Measurements from ENCODE around the gene SEPTIN3. TPM values are rescaled to one million over a fixed set of nuclear protein-coding genes. Genes with fewer than 3 reads are reported as not detected.

The SEPTIN3 gene
- total and polyA plus RNA-seq, 9 donors, result 0.67 to 2.0 (median 0.89) TPM

DNA sequence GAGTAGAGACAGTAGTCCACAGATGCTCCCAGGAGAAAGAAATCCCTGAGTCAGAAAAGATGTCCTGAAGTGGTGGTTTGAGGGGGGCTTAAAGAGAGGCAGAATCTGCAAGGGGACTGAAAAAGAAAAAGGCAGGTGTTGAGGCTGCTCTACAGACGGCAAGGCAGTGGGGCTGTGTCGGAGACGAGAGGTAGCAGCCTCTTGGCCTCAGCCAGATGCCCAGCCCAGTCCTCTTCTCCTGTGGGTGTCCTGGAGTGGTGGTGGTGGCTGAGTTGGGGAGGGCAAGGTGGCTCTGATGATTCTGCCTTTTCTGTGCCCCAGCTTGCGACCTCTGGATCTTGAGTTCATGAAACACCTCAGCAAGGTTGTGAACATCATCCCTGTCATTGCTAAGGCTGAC is 20.0 kb downstream of the SEPTIN3 start:
- no peak overlapping the region for H3K4me3 ChIP-seq (ENCODE audit: low read length)
- no peak overlapping the region for H3K27ac ChIP-seq (ENCODE audit: low read length)
- no peaks in the 10 kb centered on the region for H3K36me3 ChIP-seq (ENCODE audit: control insufficient read depth, insufficient read depth, low read length)
- no peak for DNase-seq
- no peaks in the 10 kb centered on the region for H3K4me1 ChIP-seq (ENCODE audit: control insufficient read depth, insufficient read depth, low read length)
- H3K9me3 ChIP-seq (replicated peaks; ENCODE audit: control insufficient read depth, low read depth, low read length), result no peaks in the 10 kb centered on the region
- WGBS (ENCODE audit: insufficient coverage), result 91% methylated on average over 4 of the region's 4 CpGs
- no peaks in the 10 kb centered on the region for H3K27me3 ChIP-seq (ENCODE audit: control insufficient read depth, insufficient read depth, low read length)

DNA sequence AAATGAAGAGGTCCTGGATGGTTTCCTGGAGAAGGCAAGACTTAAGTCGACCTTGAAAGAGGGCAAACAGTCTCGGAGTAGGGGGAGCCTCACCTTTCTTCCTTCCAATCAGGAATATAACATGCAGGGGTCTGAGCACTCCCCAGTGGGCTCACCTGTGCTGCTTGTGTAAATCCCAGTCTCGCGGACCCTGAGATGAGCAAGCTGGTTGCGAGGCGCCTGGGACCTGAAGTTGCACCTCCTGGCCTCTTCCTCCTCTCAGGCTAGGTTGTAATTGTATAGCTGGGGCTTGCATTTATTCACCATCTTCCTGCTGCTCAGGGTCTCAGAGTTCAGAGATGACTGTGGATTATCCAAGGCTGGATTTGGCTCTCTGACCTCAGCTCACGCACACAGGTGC is 21.9 kb downstream of the SEPTIN3 start:
- Histone ChIP-seq H3K36me3 (ENCODE audit: control insufficient read depth, insufficient read depth, low read length) (no peaks in the 10 kb centered on the region), H3K4me3 (ENCODE audit: low read length) (no peak overlapping the region), H3K4me1 (ENCODE audit: control insufficient read depth, insufficient read depth, low read length) (peaks cover 2% of the 10 kb centered on the region), H3K27ac (ENCODE audit: low read length) (no peak overlapping the region), H3K27me3 (ENCODE audit: control insufficient read depth, insufficient read depth, low read length) (no peaks in the 10 kb centered on the region), H3K9me3 (replicated peaks; ENCODE audit: control insufficient read depth, low read depth, low read length) (no peaks in the 10 kb centered on the region)
- WGBS (ENCODE audit: insufficient coverage), result 91% methylated on average over 6 of the region's 7 CpGs
- DNase-seq, result no peak

DNA sequence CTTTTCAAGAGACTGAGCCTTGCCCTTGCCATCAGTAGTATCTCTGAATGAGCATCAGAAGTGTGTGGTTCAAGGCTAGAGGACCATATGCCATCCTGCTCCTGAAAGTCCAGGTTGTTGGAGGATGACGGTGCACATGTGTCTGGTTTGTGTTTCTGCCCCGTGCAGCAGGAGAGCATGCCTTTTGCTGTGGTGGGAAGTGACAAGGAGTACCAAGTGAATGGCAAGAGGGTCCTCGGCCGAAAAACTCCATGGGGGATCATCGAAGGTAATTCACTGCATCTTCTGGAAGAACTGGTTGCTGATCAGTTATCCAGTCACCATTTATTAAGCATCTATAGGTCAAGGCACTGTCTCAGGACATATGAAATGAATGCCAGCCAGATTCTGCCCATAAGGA is 23.3 kb downstream of the SEPTIN3 start:
- peaks cover 4% of the 10 kb centered on the region for H3K27me3 ChIP-seq (ENCODE audit: control insufficient read depth, insufficient read depth, low read length)
- WGBS (ENCODE audit: insufficient coverage), result 89% methylated on average over 5 of the region's 5 CpGs

DNA sequence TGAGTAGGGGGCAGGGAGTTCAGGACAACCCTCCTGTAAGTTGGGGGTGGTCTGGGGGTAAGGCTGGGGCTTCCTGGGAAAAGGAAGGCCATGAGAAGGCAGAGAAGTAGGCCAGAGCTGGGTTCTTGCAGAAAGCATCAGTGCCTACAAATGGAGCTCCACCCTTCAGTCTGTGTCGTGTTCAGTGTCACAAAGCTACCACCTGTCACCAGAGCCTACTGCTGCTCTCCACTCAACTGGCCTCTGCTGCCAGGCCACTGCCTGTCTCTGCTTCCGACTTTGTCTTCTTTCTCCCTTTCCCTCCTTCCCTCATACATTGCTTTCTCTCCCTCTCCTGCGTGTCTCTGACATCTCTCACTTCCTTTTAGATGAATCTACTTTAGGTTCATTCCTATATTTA is 26.0 kb downstream of the SEPTIN3 start:
- Histone ChIP-seq H3K36me3 (ENCODE audit: control insufficient read depth, insufficient read depth, low read length) (no peaks in the 10 kb centered on the region), H3K27me3 (ENCODE audit: control insufficient read depth, insufficient read depth, low read length) (peaks cover 10% of the 10 kb centered on the region), H3K4me3 (ENCODE audit: low read length) (no peak overlapping the region), H3K27ac (ENCODE audit: low read length) (no peak overlapping the region), H3K9me3 (replicated peaks; ENCODE audit: control insufficient read depth, low read depth, low read length) (no peaks in the 10 kb centered on the region), H3K4me1 (ENCODE audit: control insufficient read depth, insufficient read depth, low read length) (peaks cover 6% of the 10 kb centered on the region)
- no peak for DNase-seq
- WGBS (ENCODE audit: insufficient coverage), result 73% methylated on average over 3 of the region's 3 CpGs

More for the DNA sequence above, 23.3 kb downstream of the SEPTIN3 start:
- Histone ChIP-seq H3K27ac (ENCODE audit: low read length) (no peak overlapping the region), H3K4me1 (ENCODE audit: control insufficient read depth, insufficient read depth, low read length) (peaks cover 2% of the 10 kb centered on the region), H3K9me3 (replicated peaks; ENCODE audit: control insufficient read depth, low read depth, low read length) (no peaks in the 10 kb centered on the region), H3K36me3 (ENCODE audit: control insufficient read depth, insufficient read depth, low read length) (no peaks in the 10 kb centered on the region), H3K4me3 (ENCODE audit: low read length) (no peak overlapping the region)
- no peak for DNase-seq

DNA sequence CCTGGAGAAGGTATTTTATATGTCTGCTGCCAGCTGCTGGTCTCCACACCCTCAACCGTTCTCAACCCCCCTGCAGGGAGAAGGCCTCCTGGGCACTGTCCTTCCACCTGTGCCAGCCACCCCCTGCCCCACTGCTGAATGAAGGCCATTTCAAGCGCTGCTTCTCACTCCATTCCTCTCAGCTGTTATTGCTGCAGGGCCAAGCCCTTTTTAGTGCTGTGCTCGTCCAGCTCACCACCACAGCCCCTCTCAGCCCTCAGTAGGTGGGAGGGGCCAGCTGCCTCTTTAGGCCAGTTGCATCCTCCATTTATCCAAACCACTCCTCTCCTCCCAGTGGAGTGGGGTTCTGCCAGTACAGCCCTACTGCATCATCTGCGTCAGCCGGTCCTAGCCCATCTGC is 27.6 kb downstream of the SEPTIN3 start:
- H3K9me3 ChIP-seq (replicated peaks; ENCODE audit: control insufficient read depth, low read depth, low read length), result no peaks in the 10 kb centered on the region
- 80% methylated on average over 5 of the region's 5 CpGs for WGBS (ENCODE audit: insufficient coverage)
- no peak overlapping the region for H3K4me3 ChIP-seq (ENCODE audit: low read length)
- no peak for DNase-seq
- peaks cover 6% of the 10 kb centered on the region for H3K4me1 ChIP-seq (ENCODE audit: control insufficient read depth, insufficient read depth, low read length)
- peaks cover 10% of the 10 kb centered on the region for H3K27me3 ChIP-seq (ENCODE audit: control insufficient read depth, insufficient read depth, low read length)
- no peaks in the 10 kb centered on the region for H3K36me3 ChIP-seq (ENCODE audit: control insufficient read depth, insufficient read depth, low read length)
- no peak overlapping the region for H3K27ac ChIP-seq (ENCODE audit: low read length)

DNA sequence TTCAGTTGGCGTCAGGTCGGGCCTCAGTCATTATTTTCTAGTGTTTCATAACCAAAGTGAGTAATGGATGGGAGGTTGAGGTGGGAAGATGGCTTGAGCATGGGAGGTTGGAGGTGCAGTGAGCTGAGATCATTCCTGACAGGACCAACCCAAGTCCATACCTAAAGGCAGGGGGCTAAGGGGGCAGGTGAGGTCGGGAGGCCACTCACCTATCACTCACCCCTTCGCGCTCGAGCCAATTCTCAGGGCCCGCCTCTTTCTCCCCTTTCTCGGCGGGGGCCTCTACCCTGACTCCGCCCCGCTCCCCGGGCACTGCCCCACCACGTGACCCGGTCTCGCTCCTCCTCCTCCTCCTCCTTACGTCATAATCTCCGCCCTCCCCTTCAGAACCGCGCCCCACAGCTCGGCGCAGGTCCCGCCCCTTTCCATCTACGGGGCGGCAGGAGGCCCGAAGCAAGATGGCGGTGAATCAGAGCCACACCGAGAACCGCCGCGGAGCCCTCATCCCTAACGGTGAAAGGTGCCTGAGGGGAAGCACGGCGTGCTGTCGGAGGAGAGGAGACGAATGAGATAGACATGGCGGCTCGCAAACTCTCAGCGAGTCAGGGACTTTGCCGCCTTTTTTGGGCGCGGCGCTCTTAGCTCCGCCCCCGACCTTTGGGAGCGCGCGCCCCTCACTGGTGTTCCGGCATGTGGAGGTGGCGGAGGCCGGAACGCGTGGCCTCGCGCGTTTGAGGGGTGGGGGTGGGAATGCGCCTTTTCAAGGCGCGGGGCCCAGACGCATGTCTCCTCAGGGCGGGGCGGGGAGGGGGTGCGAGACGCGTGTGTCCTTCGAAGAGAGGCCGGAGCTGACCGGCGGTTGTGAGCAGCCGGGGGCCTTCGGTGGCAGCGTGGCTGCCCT is 29.4 kb downstream of the SEPTIN3 start, which contains the start of gene WBP2NL:
TSS of gene WBP2NL (plus strand) at position 428 of the 901 bp plus-strand sequence. CDS start at position 459, 31 bp downstream.
- 34% methylated on average over 48 of the region's 71 CpGs for WGBS (ENCODE audit: insufficient coverage)

DNA sequence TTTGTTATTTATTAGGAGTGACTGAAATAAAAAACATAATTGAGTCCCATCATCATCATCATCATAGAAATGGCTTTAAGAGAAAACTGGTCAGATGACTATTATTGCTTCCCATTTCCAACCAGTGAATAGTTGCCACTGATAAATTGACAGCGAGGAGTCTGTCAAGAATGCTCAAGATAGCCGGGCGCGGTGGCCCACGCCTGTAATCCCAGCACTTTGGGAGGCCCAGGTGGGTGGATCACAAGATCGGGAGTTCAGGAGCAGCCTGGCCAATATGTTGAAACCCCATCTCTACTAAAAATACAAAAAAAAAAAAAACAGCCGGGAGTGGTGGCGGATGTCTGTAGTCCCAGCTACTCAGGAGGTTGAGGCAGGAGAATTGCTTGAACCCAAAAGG is 31.2 kb downstream of the SEPTIN3 start:
- WGBS (ENCODE audit: insufficient coverage), result 94% methylated on average over 5 of the region's 8 CpGs
- Histone ChIP-seq H3K4me3 (ENCODE audit: low read length) (no peak overlapping the region), H3K27ac (ENCODE audit: low read length) (no peak overlapping the region), H3K27me3 (ENCODE audit: control insufficient read depth, insufficient read depth, low read length) (peaks cover 10% of the 10 kb centered on the region), H3K9me3 (replicated peaks; ENCODE audit: control insufficient read depth, low read depth, low read length) (no peaks in the 10 kb centered on the region), H3K4me1 (ENCODE audit: control insufficient read depth, insufficient read depth, low read length) (peaks cover 3% of the 10 kb centered on the region), H3K36me3 (ENCODE audit: control insufficient read depth, insufficient read depth, low read length) (no peaks in the 10 kb centered on the region)
- DNase-seq, result no peak

More for the DNA sequence above, 29.4 kb downstream of the SEPTIN3 start, which contains the start of gene WBP2NL:
- Histone ChIP-seq H3K4me3 (ENCODE audit: low read length) (peak within 1 kb of the TSS; percentile 50), H3K36me3 (ENCODE audit: control insufficient read depth, insufficient read depth, low read length) (no peaks in the 10 kb centered on the region), H3K4me1 (ENCODE audit: control insufficient read depth, insufficient read depth, low read length) (peaks cover 6% of the 10 kb centered on the region), H3K27ac (ENCODE audit: low read length) (no peak within 1 kb of the TSS), H3K27me3 (ENCODE audit: control insufficient read depth, insufficient read depth, low read length) (peaks cover 10% of the 10 kb centered on the region), H3K9me3 (replicated peaks; ENCODE audit: control insufficient read depth, low read depth, low read length) (no peaks in the 10 kb centered on the region)
- peak; percentile 79 for DNase-seq

DNA sequence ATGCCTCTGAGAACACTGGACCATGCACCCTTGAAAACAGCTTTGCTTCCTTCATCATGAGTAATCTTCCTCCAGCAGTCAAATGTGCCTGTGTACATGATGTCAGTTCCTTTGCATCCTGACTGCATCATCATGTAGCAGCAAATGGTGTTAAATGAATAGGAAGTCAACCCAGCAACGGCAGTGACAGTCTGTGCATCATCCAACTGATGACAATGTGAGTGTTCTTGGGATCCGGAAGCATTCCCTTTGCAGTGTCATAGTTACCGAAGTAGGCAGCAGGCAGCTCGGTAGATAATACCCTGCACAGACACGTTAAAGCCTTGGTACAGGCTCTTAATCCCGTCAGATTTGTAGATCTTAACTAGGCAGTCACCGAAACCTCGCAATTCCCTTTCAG is 31.9 kb downstream of the SEPTIN3 start:
- H3K4me1 ChIP-seq (ENCODE audit: control insufficient read depth, insufficient read depth, low read length), result peaks cover 3% of the 10 kb centered on the region
- no peak for DNase-seq

DNA sequence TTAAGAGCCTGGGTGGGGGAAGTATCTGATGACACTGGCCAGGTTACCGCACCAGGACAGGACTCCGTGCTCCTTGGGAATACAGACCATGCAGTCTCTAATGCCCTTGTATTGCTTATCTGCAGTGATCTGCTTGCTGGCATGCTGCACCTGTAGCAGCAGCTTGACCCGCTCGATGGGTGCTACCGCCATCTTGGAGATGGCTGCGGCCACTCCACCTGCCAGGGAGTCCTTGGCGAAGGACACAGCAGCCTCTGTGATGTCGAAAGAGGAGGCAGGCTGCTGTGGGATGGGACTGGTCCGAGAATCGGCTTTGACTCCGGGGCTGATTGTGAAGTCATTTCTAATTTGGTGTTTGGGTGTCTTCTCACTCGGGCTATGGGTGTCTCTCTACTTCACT is 32.5 kb downstream of the SEPTIN3 start:
- H3K9me3 ChIP-seq (replicated peaks; ENCODE audit: control insufficient read depth, low read depth, low read length), result peaks cover 4% of the 10 kb centered on the region

More for the DNA sequence above, 31.9 kb downstream of the SEPTIN3 start:
- peaks cover 10% of the 10 kb centered on the region for H3K27me3 ChIP-seq (ENCODE audit: control insufficient read depth, insufficient read depth, low read length)
- 71% methylated on average over 7 of the region's 8 CpGs for WGBS (ENCODE audit: insufficient coverage)
- no peak overlapping the region for H3K4me3 ChIP-seq (ENCODE audit: low read length)
- H3K9me3 ChIP-seq (replicated peaks; ENCODE audit: control insufficient read depth, low read depth, low read length), result peaks cover 4% of the 10 kb centered on the region
- no peaks in the 10 kb centered on the region for H3K36me3 ChIP-seq (ENCODE audit: control insufficient read depth, insufficient read depth, low read length)
- H3K27ac ChIP-seq (ENCODE audit: low read length), result no peak overlapping the region

DNA sequence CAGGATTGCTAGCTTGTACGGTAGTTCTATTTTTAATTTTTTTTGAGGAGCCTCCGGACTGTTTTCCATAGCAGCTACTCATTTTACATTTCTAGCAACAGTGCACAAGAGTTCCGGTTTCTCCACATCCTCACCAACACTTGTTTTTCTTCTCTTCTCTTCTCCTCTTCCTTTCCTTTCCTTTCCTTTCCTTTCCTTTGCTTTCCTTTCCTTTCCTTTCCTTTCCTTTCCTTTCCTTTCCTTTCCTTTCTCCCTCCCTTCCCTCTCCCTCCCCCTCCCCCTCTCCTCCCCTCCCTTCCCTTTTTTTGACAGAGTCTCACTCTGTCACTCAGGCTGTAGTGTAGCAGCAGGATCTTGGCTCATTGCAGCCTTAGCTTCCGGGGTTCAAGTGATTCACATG is 38.7 kb downstream of the SEPTIN3 start:
- no peaks in the 10 kb centered on the region for H3K36me3 ChIP-seq (ENCODE audit: control insufficient read depth, insufficient read depth, low read length)

More for the DNA sequence above, 32.5 kb downstream of the SEPTIN3 start:
- peaks cover 10% of the 10 kb centered on the region for H3K27me3 ChIP-seq (ENCODE audit: control insufficient read depth, insufficient read depth, low read length)
- DNase-seq, result no peak
- H3K27ac ChIP-seq (ENCODE audit: low read length), result no peak overlapping the region
- no peak overlapping the region for H3K4me3 ChIP-seq (ENCODE audit: low read length)
- H3K36me3 ChIP-seq (ENCODE audit: control insufficient read depth, insufficient read depth, low read length), result no peaks in the 10 kb centered on the region
- 94% methylated on average over 8 of the region's 12 CpGs for WGBS (ENCODE audit: insufficient coverage)
- peaks cover 3% of the 10 kb centered on the region for H3K4me1 ChIP-seq (ENCODE audit: control insufficient read depth, insufficient read depth, low read length)

More for the DNA sequence above, 38.7 kb downstream of the SEPTIN3 start:
- no peak overlapping the region for H3K4me3 ChIP-seq (ENCODE audit: low read length)
- WGBS (ENCODE audit: insufficient coverage), result 52% methylated on average over 3 of the region's 4 CpGs
- peaks cover 15% of the 10 kb centered on the region for H3K9me3 ChIP-seq (replicated peaks; ENCODE audit: control insufficient read depth, low read depth, low read length)
- no peaks in the 10 kb centered on the region for H3K27me3 ChIP-seq (ENCODE audit: control insufficient read depth, insufficient read depth, low read length)
- no peak overlapping the region for H3K27ac ChIP-seq (ENCODE audit: low read length)
- no peak for DNase-seq
- no peaks in the 10 kb centered on the region for H3K4me1 ChIP-seq (ENCODE audit: control insufficient read depth, insufficient read depth, low read length)

All from muscle of leg (tissue), 11 donors.